ENCODE data around the gene FHOD1. TPM values are rescaled to one million over a fixed set of nuclear protein-coding genes. Genes with fewer than 3 reads are reported as not detected.

The FHOD1 gene
- total and polyA plus RNA-seq, 2 of the 13 experiments (the other 11 are each of a cell fraction or from before 2014, with no cell fraction given): 20.0 to 20.8 TPM

DNA sequence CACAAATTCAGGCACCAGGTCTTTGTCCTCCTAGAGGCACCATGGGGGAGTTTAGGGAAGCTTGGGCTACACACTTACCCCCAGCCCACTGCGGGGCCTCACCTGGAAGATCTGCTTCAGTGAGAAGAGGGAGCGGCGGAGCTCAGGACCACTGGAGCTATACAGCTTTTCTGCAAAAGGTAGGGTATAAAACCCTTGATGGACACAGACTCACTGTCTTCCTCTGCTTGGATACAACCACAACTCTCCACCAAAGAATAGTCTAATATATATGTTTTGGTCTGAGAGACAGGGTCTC lies 9.1 kb downstream of the FHOD1 start (continued):
- TF ChIP-seq, protein P1, sequence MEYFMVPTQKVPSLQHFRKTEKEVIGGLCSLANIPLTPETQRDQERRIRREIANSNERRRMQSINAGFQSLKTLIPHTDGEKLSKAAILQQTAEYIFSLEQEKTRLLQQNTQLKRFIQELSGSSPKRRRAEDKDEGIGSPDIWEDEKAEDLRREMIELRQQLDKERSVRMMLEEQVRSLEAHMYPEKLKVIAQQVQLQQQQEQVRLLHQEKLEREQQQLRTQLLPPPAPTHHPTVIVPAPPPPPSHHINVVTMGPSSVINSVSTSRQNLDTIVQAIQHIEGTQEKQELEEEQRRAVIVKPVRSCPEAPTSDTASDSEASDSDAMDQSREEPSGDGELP (IDR thresholded peaks at IDR 0.05; ENCODE audit: borderline replicate concordance, low read depth): no peak
- TF ChIP-seq, protein P2, sequence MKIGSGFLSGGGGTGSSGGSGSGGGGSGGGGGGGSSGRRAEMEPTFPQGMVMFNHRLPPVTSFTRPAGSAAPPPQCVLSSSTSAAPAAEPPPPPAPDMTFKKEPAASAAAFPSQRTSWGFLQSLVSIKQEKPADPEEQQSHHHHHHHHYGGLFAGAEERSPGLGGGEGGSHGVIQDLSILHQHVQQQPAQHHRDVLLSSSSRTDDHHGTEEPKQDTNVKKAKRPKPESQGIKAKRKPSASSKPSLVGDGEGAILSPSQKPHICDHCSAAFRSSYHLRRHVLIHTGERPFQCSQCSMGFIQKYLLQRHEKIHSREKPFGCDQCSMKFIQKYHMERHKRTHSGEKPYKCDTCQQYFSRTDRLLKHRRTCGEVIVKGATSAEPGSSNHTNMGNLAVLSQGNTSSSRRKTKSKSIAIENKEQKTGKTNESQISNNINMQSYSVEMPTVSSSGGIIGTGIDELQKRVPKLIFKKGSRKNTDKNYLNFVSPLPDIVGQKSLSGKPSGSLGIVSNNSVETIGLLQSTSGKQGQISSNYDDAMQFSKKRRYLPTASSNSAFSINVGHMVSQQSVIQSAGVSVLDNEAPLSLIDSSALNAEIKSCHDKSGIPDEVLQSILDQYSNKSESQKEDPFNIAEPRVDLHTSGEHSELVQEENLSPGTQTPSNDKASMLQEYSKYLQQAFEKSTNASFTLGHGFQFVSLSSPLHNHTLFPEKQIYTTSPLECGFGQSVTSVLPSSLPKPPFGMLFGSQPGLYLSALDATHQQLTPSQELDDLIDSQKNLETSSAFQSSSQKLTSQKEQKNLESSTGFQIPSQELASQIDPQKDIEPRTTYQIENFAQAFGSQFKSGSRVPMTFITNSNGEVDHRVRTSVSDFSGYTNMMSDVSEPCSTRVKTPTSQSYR (CRISPR knock-in tag; IDR thresholded peaks at IDR 0.05; ENCODE audit: borderline replicate concordance): no peak
- TF ChIP-seq AGO2 (optimal IDR thresholded peaks at IDR 0.05; ENCODE audit: low read depth, low read length) (no peak), FOXA1 (IDR thresholded peaks at IDR 0.05) (no peak), FOXA1 (CRISPR knock-in tag; IDR thresholded peaks at IDR 0.05) (no peak), KLF12 (CRISPR knock-in tag; IDR thresholded peaks at IDR 0.05; ENCODE audit: borderline replicate concordance) (no peak)

DNA sequence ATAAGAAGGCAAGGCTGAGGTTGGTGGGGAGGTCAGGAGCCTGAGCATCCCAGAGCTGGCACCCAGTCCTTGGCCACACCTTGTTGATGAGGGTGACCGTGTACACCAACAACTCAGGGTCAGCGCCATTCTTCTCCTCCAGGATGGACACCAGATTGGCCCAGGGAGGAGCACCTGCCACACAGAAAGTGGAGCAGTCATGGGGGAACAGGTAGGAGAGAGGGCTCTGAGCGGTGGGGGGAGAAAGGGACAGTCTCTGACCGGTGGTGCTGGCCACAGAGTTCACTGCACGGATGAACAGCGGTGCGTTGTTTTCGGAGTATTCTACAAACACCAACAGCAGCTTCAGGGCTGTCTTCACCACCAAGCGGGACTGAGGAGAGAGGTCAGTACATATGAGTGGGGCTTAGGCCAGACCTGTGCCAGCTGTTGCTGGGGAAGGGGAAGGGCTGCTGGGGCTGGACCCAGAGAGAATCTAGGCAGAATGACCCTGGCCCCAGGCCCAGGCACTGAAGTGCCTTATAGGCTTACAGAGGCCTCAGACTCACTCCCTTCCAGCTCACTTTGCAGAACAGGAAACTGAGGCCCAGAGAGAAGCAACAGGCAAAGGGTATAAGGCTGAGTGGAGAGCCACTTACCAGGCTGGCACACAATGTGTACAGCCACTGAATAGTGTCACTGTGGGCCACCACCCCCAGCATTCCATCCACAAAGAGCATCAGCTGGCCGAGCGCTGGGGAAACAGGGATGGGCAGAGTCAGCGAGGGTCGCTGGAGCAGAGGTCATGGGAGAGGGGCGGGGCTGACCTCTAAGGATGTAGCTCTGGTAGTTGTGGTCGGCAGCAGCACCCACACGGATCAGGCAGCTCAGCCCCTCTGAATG lies 9.6 kb downstream of the FHOD1 start:
- H2AFZ ChIP-seq (ENCODE audit: low read length): no peak overlapping the region
- ATAC-seq (no peak), FAIRE-seq (no peak), DNase-seq (ENCODE audit: low spot score) (no peak)
- H3K27me3 ChIP-seq (ENCODE audit: control insufficient read depth in 1 of 2, insufficient read depth in 2 of 2, low read length in 2 of 2): no peaks in the 10 kb centered on the region
- POLR2A ChIA-PET: interaction anchor here (0.6 to 1.4 kb wide), 3 partner anchors 10 to 30 kb away, joined by 3 to 4 read pairs (median 3); partner anchors contain the start of genes FHOD1 and TMEM208
- no peaks in the 10 kb centered on the region for H3K79me2 ChIP-seq (ENCODE audit: insufficient read depth, low read length)
- TF ChIP-seq SSRP1 (CRISPR knock-in tag; IDR thresholded peaks at IDR 0.05) (no peak), NRL (CRISPR knock-in tag; IDR thresholded peaks at IDR 0.05; ENCODE audit: borderline replicate concordance) (0 out of 2 replicates have a peak, but pooled peaks have one; percentile 27)
- no peak overlapping the region for H3K4me2 ChIP-seq (ENCODE audit: low read depth, low read length)
- H3K27ac ChIP-seq (ENCODE audit: extremely low read length, insufficient read depth, low read length): no peak overlapping the region
- no peak overlapping the region for H3K4me3 ChIP-seq (replicated peaks in 1 of 3; ENCODE audit: insufficient read depth in 1 of 3, low read depth in 2 of 3, low read length in 3 of 3)
- CTCF ChIA-PET (ENCODE audit: low intra/inter-chr PET ratio, low total read pairs): no interaction called here
- 89% methylated on average over 12 of the region's 16 CpGs for WGBS (ENCODE audit: low lambda C conversion rate)
- H3K9me3 ChIP-seq (ENCODE audit: low read length): no peaks in the 10 kb centered on the region
- H3K9ac ChIP-seq (ENCODE audit: insufficient read depth, low read depth, low read length): no peak overlapping the region
- H3K36me3 ChIP-seq (replicated peaks in 1 of 2; ENCODE audit: control insufficient read depth in 1 of 2, insufficient read depth in 2 of 2, low read length in 2 of 2): peaks cover 30 to 45% of the 10 kb centered on the region in 2 experiments
- in situ Hi-C loops (cut with HindIII; ENCODE audit: extremely low pct_ligation_motif_present, low pct_unique_long_range_greater_than_20kb): no loop called here
- H3K4me1 ChIP-seq (ENCODE audit: insufficient read depth, low read length): peaks cover 21% of the 10 kb centered on the region
- intact Hi-C loops (cut with micrococcal nuclease; ENCODE audit: unreplicated experiment): no loop called here
- H4K20me1 ChIP-seq (ENCODE audit: insufficient read depth, low read length): no peaks in the 10 kb centered on the region
- no TSS peak for BruUV-seq (replicated peaks)
